ENCODE results near the gene EXOC2.

- TF ChIP-seq POLR2AphosphoS5 (IDR thresholded peaks at IDR 0.05; ENCODE audit: low read depth, low read length) (no peak), POLR2A (IDR thresholded peaks at IDR 0.05; ENCODE audit: low read depth, low read length) (no peak), TAF1 (IDR thresholded peaks at IDR 0.05; ENCODE audit: borderline replicate concordance, low read depth, low read length) (no peak)
Observed at GRCh38 chr6:470901-471448, 222.0 kb downstream of the EXOC2 start.

All from GM12892 (cell line).